GM23338 (cell line): ENCODE data around the gene GRAMD4. TPM values are rescaled to one million over a fixed set of nuclear protein-coding genes. Genes with fewer than 3 reads are reported as not detected.

Source experiments
- ATAC-seq: fragments of 200-7000 bp; cut with Tn5 transposase; 3 replicates; pipeline ENCODE4 v1.9.1; 2020
- DNase-seq: peaks from one replicate; pipeline ENCODE4 v3.0.0-alpha.2; 2015; ENCODE audit warnings: low spot score
- H2AFZ ChIP-seq: fragments of 200-600 bp; sonication (generic); 2 replicates; pipeline ENCODE4 v1.8.0; 2016; ENCODE audit warnings: antibody characterized with exemption, mild to moderate bottlenecking, moderate library complexity
- H3F3A ChIP-seq: fragments of 200-600 bp; sonication (generic); replicated peaks from 2 replicates; pipeline ENCODE4 v1.8.0; 2017; ENCODE audit warnings: antibody characterized with exemption, mixed run types, low read depth
- H3K27ac ChIP-seq: fragments of 200-600 bp; sonication (generic); 2 replicates; pipeline ENCODE4 v1.6.1; 2016; ENCODE audit warnings: low read depth
- H3K27me3 ChIP-seq: fragments of 200-600 bp; sonication (generic); 2 replicates; pipeline ENCODE4 v1.8.0; 2016; ENCODE audit warnings: mild to moderate bottlenecking, mixed run types, moderate library complexity; ENCODE audit not compliant: insufficient read depth
- H3K36me3 ChIP-seq: fragments of 200-600 bp; sonication (generic); 2 replicates; pipeline ENCODE4 v1.8.0; 2016; ENCODE audit warnings: mild to moderate bottlenecking; ENCODE audit not compliant: insufficient read depth
- H3K4me1 ChIP-seq: fragments of 200-600 bp; sonication (generic); 2 replicates; pipeline ENCODE4 v1.8.0; 2016; ENCODE audit warnings: mild to moderate bottlenecking, moderate library complexity; ENCODE audit not compliant: insufficient read depth
- H3K4me2 ChIP-seq: fragments of 200-600 bp; sonication (generic); 2 replicates; pipeline ENCODE4 v1.7.1; 2017; ENCODE audit warnings: mixed run types
- H3K4me3 ChIP-seq: fragments of 200-600 bp; sonication (generic); 2 replicates; pipeline ENCODE4 v1.6.1; 2016; ENCODE audit warnings: mixed run types
- H3K79me2 ChIP-seq: fragments of 200-600 bp; sonication (generic); replicated peaks from 2 replicates; pipeline ENCODE4 v1.8.0; 2017; ENCODE audit warnings: mild to moderate bottlenecking; ENCODE audit not compliant: insufficient read depth
- H3K9me2 ChIP-seq: fragments of 200-600 bp; sonication (generic); 2 replicates; pipeline ENCODE4 v1.8.0; 2017; ENCODE audit not compliant: insufficient read depth
- H4K20me1 ChIP-seq: fragments of 200-600 bp; sonication (generic); replicated peaks from 2 replicates; pipeline ENCODE4 v1.8.0; 2017; ENCODE audit warnings: mild to moderate bottlenecking; ENCODE audit not compliant: insufficient read depth
- H3K27ac Mint-ChIP-seq: 2 replicates; pipeline ENCODE4 v1.8.0; 2020; ENCODE audit warnings: inconsistent platforms, mild to moderate bottlenecking, moderate library complexity, mixed read lengths
- H3K27me3 Mint-ChIP-seq: 3 replicates; pipeline ENCODE4 v1.8.0; 2022; ENCODE audit warnings: low read depth, mild to moderate bottlenecking, moderate library complexity, mixed read lengths, inconsistent platforms; ENCODE audit not compliant: insufficient read depth, poor library complexity
- H3K36me3 Mint-ChIP-seq: 3 replicates; pipeline ENCODE4 v1.8.0; 2021; ENCODE audit warnings: low read depth, mild to moderate bottlenecking, inconsistent platforms, moderate library complexity, mixed read lengths
- H3K4me1 Mint-ChIP-seq: 3 replicates; pipeline ENCODE4 v1.8.0; 2020; ENCODE audit warnings: mild to moderate bottlenecking, inconsistent platforms, mixed read lengths
- H3K4me3 Mint-ChIP-seq: 3 replicates; pipeline ENCODE4 v1.8.0; 2021; ENCODE audit warnings: moderate library complexity, mild to moderate bottlenecking, inconsistent platforms, mixed read lengths
- H3K9me3 Mint-ChIP-seq: 3 replicates; pipeline ENCODE4 v1.8.0; 2020; ENCODE audit warnings: moderate library complexity, mild to moderate bottlenecking, inconsistent platforms, mixed read lengths
- ETS1 ChIP-seq: IDR thresholded peaks from 2 replicates; pipeline ENCODE4 v1.6.1; 2016; ENCODE audit warnings: antibody characterized with exemption
- EZH2phosphoT487 ChIP-seq: fragments of 200-600 bp; sonication (generic); IDR thresholded peaks from one replicate; pipeline ENCODE4 v1.8.1; 2018; ENCODE audit warnings: antibody characterized with exemption; ENCODE audit not compliant: unreplicated experiment
- NANOG ChIP-seq: IDR thresholded peaks from 2 replicates; pipeline ENCODE4 v1.6.1; 2016; ENCODE audit warnings: antibody characterized with exemption, borderline replicate concordance
- POLR2AphosphoS5 ChIP-seq: IDR thresholded peaks from 2 replicates; pipeline ENCODE4 v1.6.1; 2016; ENCODE audit warnings: antibody characterized with exemption, low read depth
- ZNF114 ChIP-seq: fragments of 250-450 bp; sonication (Bioruptor Pico); IDR thresholded peaks from 2 replicates; pipeline ENCODE4 v1.5.0; 2020; ENCODE audit warnings: mild to moderate bottlenecking, moderate library complexity
- ZNF462 ChIP-seq: fragments of 250-450 bp; sonication (Bioruptor Pico); IDR thresholded peaks from 2 replicates; pipeline ENCODE4 v1.5.0; 2020; ENCODE audit warnings: mild to moderate bottlenecking, moderate library complexity
- polyA plus RNA-seq: library from polyadenylated mRNA; unstranded; fragments of >200 nt; fragmentation: Nextera tagmentation; extraction: Ambion mirVana; gene quantifications from 2 replicates; pipeline ENCODE4 v1.2.1, GENCODE V29; 2016
- total RNA-seq: library from RNA; depleted of rRNA; stranded (reverse); fragments of >200 nt; shearing (Covaris generic); gene quantifications from 2 replicates; pipeline ENCODE4 v1.2.3, GENCODE V29; 2014

The GRAMD4 gene
- total and polyA plus RNA-seq, 2 experiments from 2014 or later = 2.7 to 81.8 TPM

- Histone ChIP-seq H4K20me1 (no peaks in the 10 kb centered on the region; the same call in 1 of the 2 replicates), H3K27ac (no peak overlapping the region), H2AFZ (no peak overlapping the region), H3K4me3 (no peak overlapping the region), H3F3A (no peaks in the 10 kb centered on the region), H3K27me3 (no peaks in the 10 kb centered on the region), H3K79me2 (peaks cover 21% of the 10 kb centered on the region; the same call in 1 of the 2 replicates), H3K4me2 (no peak overlapping the region), H3K9me2 (no peaks in the 10 kb centered on the region), H3K4me1 (no peaks in the 10 kb centered on the region), H3K36me3 (no peaks in the 10 kb centered on the region)
- Mint-ChIP-seq H3K9me3 (no peaks in the 10 kb centered on the region), H3K4me1 (peaks cover 12% of the 10 kb centered on the region; the same call in 2 of the 3 replicates), H3K27ac (no peak overlapping the region), H3K36me3 (no peaks in the 10 kb centered on the region), H3K4me3 (no peak overlapping the region), H3K27me3 (peaks cover 14% of the 10 kb centered on the region)
- ATAC-seq (no peak), DNase-seq (no peak)
- no peak for TF ChIP-seq ZNF114 (CRISPR knock-in tag)
- TF ChIP-seq NANOG = no peak
- TF ChIP-seq ETS1 = no peak
- no peak for TF ChIP-seq EZH2phosphoT487
Observed at GRCh38 chr22:46594947-46595298, 25.3 kb upstream of the GRAMD4 start.

- no peak overlapping the region for H2AFZ ChIP-seq
- H3K36me3 ChIP-seq = no peaks in the 10 kb centered on the region
- no peaks in the 10 kb centered on the region for H3K9me2 ChIP-seq
- no peaks in the 10 kb centered on the region for H3F3A ChIP-seq
- no peaks in the 10 kb centered on the region for H3K27me3 ChIP-seq
- no peak for ATAC-seq
- Mint-ChIP-seq H3K9me3 (no peaks in the 10 kb centered on the region), H3K36me3 (no peaks in the 10 kb centered on the region), H3K27me3 (peaks cover 14% of the 10 kb centered on the region), H3K4me1 (peaks cover 6% of the 10 kb centered on the region; the same call in 2 of the 3 replicates), H3K4me3 (no peak overlapping the region), H3K27ac (no peak overlapping the region)
- no peak overlapping the region for H3K4me3 ChIP-seq
- H4K20me1 ChIP-seq = no peaks in the 10 kb centered on the region; the same call in 1 of the 2 replicates
- H3K4me1 ChIP-seq = no peaks in the 10 kb centered on the region
- H3K79me2 ChIP-seq = peaks cover 21% of the 10 kb centered on the region; the same call in 1 of the 2 replicates
- no peak overlapping the region for H3K27ac ChIP-seq
- no peak for DNase-seq
- TF ChIP-seq ZNF114 (CRISPR knock-in tag) = no peak
- no peak for TF ChIP-seq EZH2phosphoT487
- TF ChIP-seq ZNF462 (CRISPR knock-in tag) = no peak
- no peak for TF ChIP-seq ETS1
- no peak for TF ChIP-seq POLR2AphosphoS5
- H3K4me2 ChIP-seq = no peak overlapping the region
Observed at GRCh38 chr22:46595545-46595944, 24.6 kb upstream of the GRAMD4 start.
